AG10803 (cell line): Measurements from ENCODE around the gene AFM.
"Not testable (repeated sequence)": the region's sequence is repeated elsewhere in the genome, so short reads cannot be mapped to it uniquely, and the experiment has no call there.

Source experiments
- DNase-seq: peaks from one replicate; pipeline ENCODE4 v3.0.0; 2010; ENCODE audit warnings: low read depth
- H3K4me3 ChIP-seq: 2 replicates; pipeline ENCODE4 v1.5.1; 2011; ENCODE audit warnings: mild to moderate bottlenecking, low read length, control low read depth
- TF ChIP-seq, protein P1 (sequence below): conservative IDR thresholded peaks from 2 replicates; pipeline ENCODE4 v1.5.1; 2011; ENCODE audit warnings: mild to moderate bottlenecking, low read length, control low read depth, inconsistent platforms

Gene AFM

DNA sequence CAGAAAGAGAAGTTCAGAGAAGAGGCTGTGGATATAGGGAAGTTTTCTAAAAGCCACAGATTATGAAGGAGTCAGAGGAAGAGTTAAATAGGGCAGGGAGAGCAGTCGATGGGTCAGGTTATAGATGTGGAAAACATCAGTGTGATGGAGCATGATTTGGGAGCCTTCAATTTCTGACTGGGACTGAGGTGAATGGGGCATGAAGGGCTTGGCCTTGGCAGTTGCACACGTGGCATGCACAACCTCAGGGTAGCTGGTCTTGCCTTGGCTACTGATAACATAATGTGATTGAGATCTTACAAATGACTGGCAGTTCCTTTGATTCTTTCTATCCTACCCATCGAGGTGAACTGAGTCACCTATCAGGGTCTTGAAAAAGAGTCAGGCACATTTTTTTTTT is 59.7 kb downstream of the AFM start:
- TF ChIP-seq, protein P1, sequence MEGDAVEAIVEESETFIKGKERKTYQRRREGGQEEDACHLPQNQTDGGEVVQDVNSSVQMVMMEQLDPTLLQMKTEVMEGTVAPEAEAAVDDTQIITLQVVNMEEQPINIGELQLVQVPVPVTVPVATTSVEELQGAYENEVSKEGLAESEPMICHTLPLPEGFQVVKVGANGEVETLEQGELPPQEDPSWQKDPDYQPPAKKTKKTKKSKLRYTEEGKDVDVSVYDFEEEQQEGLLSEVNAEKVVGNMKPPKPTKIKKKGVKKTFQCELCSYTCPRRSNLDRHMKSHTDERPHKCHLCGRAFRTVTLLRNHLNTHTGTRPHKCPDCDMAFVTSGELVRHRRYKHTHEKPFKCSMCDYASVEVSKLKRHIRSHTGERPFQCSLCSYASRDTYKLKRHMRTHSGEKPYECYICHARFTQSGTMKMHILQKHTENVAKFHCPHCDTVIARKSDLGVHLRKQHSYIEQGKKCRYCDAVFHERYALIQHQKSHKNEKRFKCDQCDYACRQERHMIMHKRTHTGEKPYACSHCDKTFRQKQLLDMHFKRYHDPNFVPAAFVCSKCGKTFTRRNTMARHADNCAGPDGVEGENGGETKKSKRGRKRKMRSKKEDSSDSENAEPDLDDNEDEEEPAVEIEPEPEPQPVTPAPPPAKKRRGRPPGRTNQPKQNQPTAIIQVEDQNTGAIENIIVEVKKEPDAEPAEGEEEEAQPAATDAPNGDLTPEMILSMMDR, result no peak
- no peak for DNase-seq
- H3K4me3 ChIP-seq, result no peak overlapping the region

DNA sequence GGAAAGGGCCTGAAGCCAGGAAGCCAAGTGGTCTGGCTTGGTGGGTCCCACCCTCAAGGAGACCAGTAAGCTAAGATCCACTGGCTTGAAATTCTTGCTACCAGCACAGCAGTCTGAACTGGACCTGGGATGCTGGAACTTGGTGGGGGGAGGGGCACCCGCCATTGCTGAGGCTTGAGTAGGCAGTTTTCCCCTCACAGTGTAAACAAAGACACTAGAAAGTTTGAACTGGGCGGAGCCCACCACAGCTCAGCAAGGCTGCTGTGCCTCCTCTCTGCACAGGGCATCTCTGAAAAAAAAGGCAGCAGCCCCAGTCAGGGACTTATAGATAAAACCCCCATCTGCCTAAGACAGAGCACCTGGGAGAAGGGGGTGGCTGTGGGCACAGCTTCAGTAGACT is 63.1 kb downstream of the AFM start:
- no peak for DNase-seq
- TF ChIP-seq, protein P1, result no peak
- H3K4me3 ChIP-seq, result no peak overlapping the region

DNA sequence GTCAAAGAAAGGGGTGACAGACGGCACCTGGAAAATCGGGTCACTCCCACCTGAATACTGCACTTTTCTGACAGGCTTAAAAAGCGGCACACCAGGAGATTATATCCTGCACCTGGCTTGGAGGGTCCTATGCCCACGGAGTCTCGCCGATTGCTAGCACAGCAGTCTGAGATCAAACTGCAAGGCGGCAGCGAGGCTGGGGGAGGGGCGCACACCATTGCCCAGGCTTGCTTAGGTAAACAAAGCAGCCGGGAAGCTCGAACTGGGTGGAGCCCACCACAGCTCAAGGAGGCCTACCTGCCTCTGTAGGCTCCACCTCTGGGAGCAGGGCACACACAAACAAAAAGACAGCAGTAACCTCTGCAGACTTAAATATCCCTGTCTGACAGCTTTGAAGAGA is 69.3 kb downstream of the AFM start:
- H3K4me3 ChIP-seq, DNase-seq: not testable (repeated sequence)
